SK-N-SH (cell line): Measurements from ENCODE around the gene TK2.

Source experiments
- EZH2phosphoT487 ChIP-seq: fragments of 200-600 bp; sonication (generic); IDR thresholded peaks from 2 replicates; pipeline ENCODE4 v1.6.1; 2017; ENCODE audit warnings: low read depth, mixed run types, mild to moderate bottlenecking, antibody characterized with exemption, moderate library complexity, borderline replicate concordance
- FOXM1 ChIP-seq: IDR thresholded peaks from 2 replicates; pipeline ENCODE4 v1.4.0; 2012; ENCODE audit warnings: low read depth, mild to moderate bottlenecking
- POLR2AphosphoS5 ChIP-seq: IDR thresholded peaks from 2 replicates; pipeline ENCODE4 v1.6.1; 2012; ENCODE audit warnings: low read depth, low read length
- TAF1 ChIP-seq: IDR thresholded peaks from 2 replicates; pipeline ENCODE4 v1.6.1; 2012; ENCODE audit warnings: low read depth, mild to moderate bottlenecking, low read length, moderate library complexity, borderline replicate concordance
- TF ChIP-seq, protein P1 (sequence below): fragments of 200-600 bp; sonication (generic); IDR thresholded peaks from 2 replicates; pipeline ENCODE4 v1.6.1; 2017; ENCODE audit warnings: antibody characterized with exemption, mild to moderate bottlenecking, moderate library complexity
- TF ChIP-seq, protein P2 (sequence below): IDR thresholded peaks from 2 replicates; pipeline ENCODE4 v1.4.0; 2012; ENCODE audit warnings: low read depth

DNA sequence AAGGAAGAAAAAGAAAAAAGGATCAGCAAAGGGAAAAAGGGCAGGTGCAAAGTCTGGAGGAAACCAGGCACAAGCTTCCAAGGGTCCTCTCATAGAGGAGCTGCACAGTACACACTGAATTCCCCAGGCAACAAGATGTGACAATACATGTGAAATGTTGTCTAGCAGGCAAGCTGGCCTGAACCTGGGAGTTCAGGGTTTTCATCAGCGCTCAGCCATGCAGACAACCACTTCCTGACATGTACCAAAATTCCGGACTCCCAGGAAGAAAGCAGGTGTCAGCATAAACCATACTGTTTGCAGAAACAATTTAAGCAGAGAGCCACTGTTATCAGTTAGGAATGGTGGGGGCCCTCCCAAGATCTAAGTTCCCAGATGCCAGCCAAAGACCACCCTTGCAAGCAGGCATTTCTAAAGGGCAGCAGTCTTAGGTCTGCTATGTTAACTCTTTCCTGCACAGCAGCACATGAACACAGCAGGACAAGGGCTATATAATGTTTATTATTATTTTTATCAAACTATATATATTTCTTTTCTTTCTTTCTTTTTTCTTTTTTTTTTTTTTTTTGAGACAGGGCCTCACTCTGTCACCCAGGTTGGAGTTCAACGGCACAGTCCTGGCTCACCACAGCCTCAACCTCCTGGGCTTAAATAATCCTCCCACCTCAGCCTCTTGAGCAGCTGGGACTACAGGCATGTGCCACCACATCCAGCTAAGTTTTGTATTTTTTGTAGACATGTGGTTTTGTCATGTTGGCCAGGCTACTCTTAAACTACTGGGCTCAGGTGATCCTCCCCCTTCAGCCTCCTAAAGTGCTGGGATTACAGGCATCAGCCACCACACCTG is 10.1 kb downstream of the TK2 start:
- TF ChIP-seq TAF1, result no peak
- TF ChIP-seq, protein P1, sequence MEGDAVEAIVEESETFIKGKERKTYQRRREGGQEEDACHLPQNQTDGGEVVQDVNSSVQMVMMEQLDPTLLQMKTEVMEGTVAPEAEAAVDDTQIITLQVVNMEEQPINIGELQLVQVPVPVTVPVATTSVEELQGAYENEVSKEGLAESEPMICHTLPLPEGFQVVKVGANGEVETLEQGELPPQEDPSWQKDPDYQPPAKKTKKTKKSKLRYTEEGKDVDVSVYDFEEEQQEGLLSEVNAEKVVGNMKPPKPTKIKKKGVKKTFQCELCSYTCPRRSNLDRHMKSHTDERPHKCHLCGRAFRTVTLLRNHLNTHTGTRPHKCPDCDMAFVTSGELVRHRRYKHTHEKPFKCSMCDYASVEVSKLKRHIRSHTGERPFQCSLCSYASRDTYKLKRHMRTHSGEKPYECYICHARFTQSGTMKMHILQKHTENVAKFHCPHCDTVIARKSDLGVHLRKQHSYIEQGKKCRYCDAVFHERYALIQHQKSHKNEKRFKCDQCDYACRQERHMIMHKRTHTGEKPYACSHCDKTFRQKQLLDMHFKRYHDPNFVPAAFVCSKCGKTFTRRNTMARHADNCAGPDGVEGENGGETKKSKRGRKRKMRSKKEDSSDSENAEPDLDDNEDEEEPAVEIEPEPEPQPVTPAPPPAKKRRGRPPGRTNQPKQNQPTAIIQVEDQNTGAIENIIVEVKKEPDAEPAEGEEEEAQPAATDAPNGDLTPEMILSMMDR, result no peak
- no peak for TF ChIP-seq EZH2phosphoT487
- no peak for TF ChIP-seq POLR2AphosphoS5
- TF ChIP-seq, protein P2, sequence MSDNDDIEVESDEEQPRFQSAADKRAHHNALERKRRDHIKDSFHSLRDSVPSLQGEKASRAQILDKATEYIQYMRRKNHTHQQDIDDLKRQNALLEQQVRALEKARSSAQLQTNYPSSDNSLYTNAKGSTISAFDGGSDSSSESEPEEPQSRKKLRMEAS, result no peak
- no peak for TF ChIP-seq FOXM1
